Suprapubic skin (tissue), 4 donors: ENCODE data around the gene CDH5. TPM values are rescaled to one million over a fixed set of nuclear protein-coding genes. Genes with fewer than 3 reads are reported as not detected.

Experiments used
- DNase-seq, 2 donors: peaks; one replicate each; pipeline ENCODE4 v3.0.0-alpha.2; 2019; ENCODE audit warnings: low spot score in 2 of 2
- H3K27ac ChIP-seq: fragments of 200-600 bp; sonication (generic); one replicate; pipeline ENCODE4 v1.5.1; 2019
- H3K27me3 ChIP-seq: fragments of 200-600 bp; sonication (generic); one replicate; pipeline ENCODE4 v1.5.1; 2019
- H3K36me3 ChIP-seq: fragments of 200-600 bp; sonication (generic); one replicate; pipeline ENCODE4 v1.5.1; 2019
- H3K4me1 ChIP-seq: fragments of 200-600 bp; sonication (generic); one replicate; pipeline ENCODE4 v1.5.1; 2019
- H3K4me3 ChIP-seq: fragments of 200-600 bp; sonication (generic); one replicate; pipeline ENCODE4 v1.5.1; 2019; ENCODE audit warnings: mild to moderate bottlenecking
- H3K9me3 ChIP-seq: fragments of 200-600 bp; sonication (generic); one replicate; pipeline ENCODE4 v1.5.1; 2019
- CTCF ChIP-seq, 2 donors: fragments of 200-600 bp in 1 of 2; fragments of 450-650 bp in 1 of 2; sonication (generic) in 1 of 2; IDR thresholded peaks; one replicate each; pipeline ENCODE4 v1.5.1; 2016 to 2019; ENCODE audit warnings: antibody characterized with exemption in 2 of 2, mild to moderate bottlenecking in 1 of 2, moderate library complexity in 1 of 2
- EP300 ChIP-seq: sonication (generic); formaldehyde crosslinking; IDR thresholded peaks from one replicate; pipeline ENCODE4 v1.6.1; 2017; ENCODE audit warnings: antibody characterized with exemption
- POLR2A ChIP-seq, 2 donors: fragments of 450-650 bp; IDR thresholded peaks; one replicate each; pipeline ENCODE4 v1.6.1; 2017; ENCODE audit warnings: antibody characterized with exemption in 2 of 2, mild to moderate bottlenecking in 2 of 2, moderate library complexity in 2 of 2
- POLR2AphosphoS5 ChIP-seq, 3 donors: sonication (generic); formaldehyde crosslinking; IDR thresholded peaks; one replicate each; pipeline ENCODE4 v1.6.1; 2017; ENCODE audit warnings: antibody characterized with exemption in 3 of 3
- WGBS: methylation state at CpG from one replicate; pipeline ENCODE4 v1.1.5; 2018; 5-methylcytosine and 5-hydroxymethylcytosine counted together
- total RNA-seq, 4 donors: library from RNA; depleted of rRNA; stranded (reverse); fragments of >200 nt; gene quantifications; one replicate each; pipeline ENCODE4 v1.1.0, GENCODE V29; 2016

CDH5 gene
- total RNA-seq, 4 donors from 2014 or later: 8.0 to 23.6 (median 14.4) TPM

GRCh38 chr16:66416136-66416535 lies 49.6 kb downstream of the CDH5 start:
- Histone ChIP-seq H3K9me3 (no peaks in the 10 kb centered on the region), H3K27ac (no peak overlapping the region), H3K36me3 (no peaks in the 10 kb centered on the region), H3K4me1 (no peaks in the 10 kb centered on the region), H3K4me3 (no peak overlapping the region), H3K27me3 (no peaks in the 10 kb centered on the region)
- DNase-seq: no peak
- TF ChIP-seq POLR2A (IDR thresholded peaks at IDR 0.05) (no peak), EP300 (no peak), CTCF (IDR thresholded peaks at IDR 0.05) (no peak), POLR2AphosphoS5 (IDR thresholded peaks at IDR 0.05) (no peak)
- WGBS: 88% methylated on average over 1 of the region's 1 CpG

GRCh38 chr16:66416939-66417700 lies 50.6 kb downstream of the CDH5 start:
- TF ChIP-seq POLR2A (IDR thresholded peaks at IDR 0.05) (no peak), CTCF (IDR thresholded peaks at IDR 0.05) (no peak), POLR2AphosphoS5 (IDR thresholded peaks at IDR 0.05) (no peak), EP300 (no peak)
- no peak for DNase-seq
- Histone ChIP-seq H3K4me1 (no peaks in the 10 kb centered on the region), H3K27ac (no peak overlapping the region), H3K4me3 (no peak overlapping the region), H3K9me3 (no peaks in the 10 kb centered on the region), H3K27me3 (no peaks in the 10 kb centered on the region), H3K36me3 (no peaks in the 10 kb centered on the region)
- WGBS: 86% methylated on average over 9 of the region's 9 CpGs

DNA sequence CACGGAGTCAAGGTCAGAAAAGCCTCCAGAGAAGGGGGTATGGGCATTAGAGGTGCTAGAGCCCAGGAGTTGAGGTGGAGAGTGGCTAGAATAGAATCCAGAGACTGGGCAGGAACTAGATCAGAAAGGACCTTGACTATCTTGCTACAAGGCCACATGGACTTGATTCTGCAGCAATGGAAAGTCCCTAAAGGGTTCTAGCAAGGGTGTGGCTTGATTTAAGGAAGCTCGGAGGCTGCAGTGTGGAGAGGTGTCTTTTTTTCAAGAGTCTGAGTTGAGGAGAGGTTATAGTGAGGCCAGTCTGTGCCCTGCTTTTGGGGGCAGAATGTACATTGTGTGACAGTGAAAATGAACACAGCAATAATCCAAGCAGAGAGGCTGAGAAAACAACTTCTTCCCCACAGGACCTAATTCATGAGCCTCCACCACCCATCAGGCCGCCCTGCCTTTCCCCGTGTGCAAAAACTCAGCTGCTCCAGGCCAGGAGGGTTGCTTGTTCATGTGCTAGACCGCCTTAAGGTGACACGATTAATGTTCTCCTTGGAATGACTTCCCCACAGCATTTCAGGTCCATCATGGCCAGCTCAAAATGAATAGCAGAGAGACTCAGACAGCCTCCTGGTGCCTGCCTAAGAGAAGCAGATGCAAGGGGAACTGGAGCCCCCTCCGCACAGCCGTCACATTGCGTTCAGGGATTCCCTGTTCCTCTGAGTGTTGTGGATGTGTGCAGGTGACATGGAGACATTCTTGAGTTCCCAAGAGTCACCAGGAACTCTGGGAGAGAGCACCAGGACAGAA lies 51.9 kb downstream of the CDH5 start:
- no peaks in the 10 kb centered on the region for H3K36me3 ChIP-seq
- no peaks in the 10 kb centered on the region for H3K9me3 ChIP-seq
- no peak overlapping the region for H3K27ac ChIP-seq
- H3K27me3 ChIP-seq: no peaks in the 10 kb centered on the region
- DNase-seq: no peak
- WGBS: 78% methylated on average over 9 of the region's 9 CpGs
- H3K4me3 ChIP-seq: no peak overlapping the region
- H3K4me1 ChIP-seq: no peaks in the 10 kb centered on the region
- no peak for TF ChIP-seq EP300
- TF ChIP-seq POLR2AphosphoS5 (IDR thresholded peaks at IDR 0.05): no peak
- TF ChIP-seq POLR2A (IDR thresholded peaks at IDR 0.05): no peak
- no peak for TF ChIP-seq CTCF (IDR thresholded peaks at IDR 0.05)

- Histone ChIP-seq H3K36me3 (no peaks in the 10 kb centered on the region), H3K4me1 (no peaks in the 10 kb centered on the region), H3K27ac (no peak overlapping the region), H3K27me3 (no peaks in the 10 kb centered on the region), H3K4me3 (no peak overlapping the region), H3K9me3 (no peaks in the 10 kb centered on the region)
- TF ChIP-seq EP300 (no peak), POLR2AphosphoS5 (IDR thresholded peaks at IDR 0.05) (no peak), POLR2A (IDR thresholded peaks at IDR 0.05) (no peak), CTCF (IDR thresholded peaks at IDR 0.05) (no peak)
- 78% methylated on average over 3 of the region's 3 CpGs for WGBS
- no peak for DNase-seq
Observed at GRCh38 chr16:66419527-66419926, 53.0 kb downstream of the CDH5 start.

DNA sequence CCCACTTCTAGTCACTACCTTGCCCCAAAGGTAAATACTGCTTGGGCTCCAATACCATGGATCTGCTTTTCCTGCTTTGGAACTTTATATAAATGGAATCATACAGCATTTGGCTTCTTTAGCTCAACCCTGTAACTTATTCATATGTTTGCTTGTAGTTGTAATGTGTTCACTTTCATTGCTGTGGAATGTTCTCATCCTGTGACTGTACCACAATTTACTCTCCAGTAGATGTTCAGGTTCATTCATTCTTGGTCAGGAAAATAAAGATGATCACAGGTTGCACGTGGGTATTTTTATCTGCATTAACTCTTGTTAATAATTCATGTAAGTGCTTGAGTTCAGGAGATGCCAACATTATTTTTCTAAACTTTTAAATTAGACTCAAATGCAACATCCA lies 53.9 kb downstream of the CDH5 start:
- Histone ChIP-seq H3K4me3 (no peak overlapping the region), H3K36me3 (no peaks in the 10 kb centered on the region), H3K27me3 (peaks cover 3% of the 10 kb centered on the region), H3K9me3 (no peaks in the 10 kb centered on the region), H3K27ac (no peak overlapping the region), H3K4me1 (no peaks in the 10 kb centered on the region)
- no peak for DNase-seq
- TF ChIP-seq POLR2A (IDR thresholded peaks at IDR 0.05) (no peak), EP300 (no peak), POLR2AphosphoS5 (IDR thresholded peaks at IDR 0.05) (no peak), CTCF (IDR thresholded peaks at IDR 0.05) (no peak)
- 50% methylated on average over 1 of the region's 1 CpG for WGBS
